GM12878 (cell line): Measurements from ENCODE around the gene MTMR10.

Experiments
- CBX5 ChIP-seq: sonication (generic); IDR thresholded peaks from 2 replicates; pipeline ENCODE4 v1.6.1; 2016; ENCODE audit warnings: low read depth, moderate library complexity, mild to moderate bottlenecking, inconsistent platforms
- CTCF ChIP-seq, 3 experiments: IDR thresholded peaks in 2 of 3; conservative IDR thresholded peaks in 1 of 3; 2 replicates each; pipeline ENCODE4 v1.5.1; 2011; ENCODE audit warnings: low read depth in 3 of 3, low read length in 3 of 3, mild to moderate bottlenecking in 3 of 3, control low read depth in 2 of 3, moderate library complexity in 2 of 3, inconsistent platforms in 1 of 3, mixed read lengths in 1 of 3; ENCODE audit not compliant: control insufficient read depth in 2 of 3, insufficient read depth in 1 of 3; ENCODE audit errors: extremely low read depth in 1 of 3
- HDAC6 ChIP-seq: fragments of 200-600 bp; sonication (generic); IDR thresholded peaks from one replicate; pipeline ENCODE4 v1.8.0; 2017; ENCODE audit warnings: antibody characterized with exemption; ENCODE audit not compliant: unreplicated experiment
- POLR2A ChIP-seq: IDR thresholded peaks from 2 replicates; pipeline ENCODE4 v1.6.1; 2011; ENCODE audit warnings: low read depth, mild to moderate bottlenecking, low read length
- SREBF2 ChIP-seq: IDR thresholded peaks from 2 replicates; pipeline ENCODE4 v1.6.1; 2012; ENCODE audit warnings: mild to moderate bottlenecking, low read length
- YY1 ChIP-seq: IDR thresholded peaks from 2 replicates; pipeline ENCODE4 v1.6.1; 2011; ENCODE audit warnings: low read depth, mild to moderate bottlenecking, low read length
- ZNF207 ChIP-seq: fragments of 450-650 bp; IDR thresholded peaks from 2 replicates; pipeline ENCODE4 v1.6.1; 2014; ENCODE audit warnings: antibody characterized with exemption, mild to moderate bottlenecking, borderline replicate concordance
- ZNF217 ChIP-seq: fragments of 450-650 bp; IDR thresholded peaks from 2 replicates; pipeline ENCODE4 v1.6.1; 2017; ENCODE audit warnings: antibody characterized with exemption, mild to moderate bottlenecking
- TF ChIP-seq, protein P1 (sequence below): IDR thresholded peaks from 2 replicates; pipeline ENCODE4 v1.6.1; 2012; ENCODE audit warnings: mild to moderate bottlenecking, low read depth, low read length
- TF ChIP-seq, protein P2 (sequence below): IDR thresholded peaks from 2 replicates; pipeline ENCODE4 v1.6.1; 2012; ENCODE audit warnings: low read depth, low read length, improper control_type of control experiment

GRCh38 chr15:30928076-30928475 is 63.4 kb downstream of the MTMR10 start:
- TF ChIP-seq YY1 (no peak), CTCF (IDR thresholded peaks at IDR 0.05 in 2 of 3, conservative IDR thresholded peaks at IDR 0.05 in 1 of 3; ENCODE audit: control insufficient read depth in 2 of 3, extremely low read depth in 1 of 3, insufficient read depth in 1 of 3, low read depth in 3 of 3, low read length in 3 of 3) (no peak), SREBF2 (no peak), ZNF207 (no peak), CBX5 (no peak), HDAC6 (no peak), ZNF217 (no peak), POLR2A (no peak)
- TF ChIP-seq, protein P1, sequence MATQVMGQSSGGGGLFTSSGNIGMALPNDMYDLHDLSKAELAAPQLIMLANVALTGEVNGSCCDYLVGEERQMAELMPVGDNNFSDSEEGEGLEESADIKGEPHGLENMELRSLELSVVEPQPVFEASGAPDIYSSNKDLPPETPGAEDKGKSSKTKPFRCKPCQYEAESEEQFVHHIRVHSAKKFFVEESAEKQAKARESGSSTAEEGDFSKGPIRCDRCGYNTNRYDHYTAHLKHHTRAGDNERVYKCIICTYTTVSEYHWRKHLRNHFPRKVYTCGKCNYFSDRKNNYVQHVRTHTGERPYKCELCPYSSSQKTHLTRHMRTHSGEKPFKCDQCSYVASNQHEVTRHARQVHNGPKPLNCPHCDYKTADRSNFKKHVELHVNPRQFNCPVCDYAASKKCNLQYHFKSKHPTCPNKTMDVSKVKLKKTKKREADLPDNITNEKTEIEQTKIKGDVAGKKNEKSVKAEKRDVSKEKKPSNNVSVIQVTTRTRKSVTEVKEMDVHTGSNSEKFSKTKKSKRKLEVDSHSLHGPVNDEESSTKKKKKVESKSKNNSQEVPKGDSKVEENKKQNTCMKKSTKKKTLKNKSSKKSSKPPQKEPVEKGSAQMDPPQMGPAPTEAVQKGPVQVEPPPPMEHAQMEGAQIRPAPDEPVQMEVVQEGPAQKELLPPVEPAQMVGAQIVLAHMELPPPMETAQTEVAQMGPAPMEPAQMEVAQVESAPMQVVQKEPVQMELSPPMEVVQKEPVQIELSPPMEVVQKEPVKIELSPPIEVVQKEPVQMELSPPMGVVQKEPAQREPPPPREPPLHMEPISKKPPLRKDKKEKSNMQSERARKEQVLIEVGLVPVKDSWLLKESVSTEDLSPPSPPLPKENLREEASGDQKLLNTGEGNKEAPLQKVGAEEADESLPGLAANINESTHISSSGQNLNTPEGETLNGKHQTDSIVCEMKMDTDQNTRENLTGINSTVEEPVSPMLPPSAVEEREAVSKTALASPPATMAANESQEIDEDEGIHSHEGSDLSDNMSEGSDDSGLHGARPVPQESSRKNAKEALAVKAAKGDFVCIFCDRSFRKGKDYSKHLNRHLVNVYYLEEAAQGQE, result no peak
- TF ChIP-seq, protein P2, sequence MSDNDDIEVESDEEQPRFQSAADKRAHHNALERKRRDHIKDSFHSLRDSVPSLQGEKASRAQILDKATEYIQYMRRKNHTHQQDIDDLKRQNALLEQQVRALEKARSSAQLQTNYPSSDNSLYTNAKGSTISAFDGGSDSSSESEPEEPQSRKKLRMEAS, result no peak
